ENCODE data around the gene C7orf33.

Gene C7orf33

GRCh38 chr7:148630078-148630477, 39.5 kb downstream of the C7orf33 start:
- DNase-seq, result no peak

GRCh38 chr7:148633761-148634160, 43.2 kb downstream of the C7orf33 start:
- DNase-seq, result no peak

GRCh38 chr7:148637094-148637493, 46.5 kb downstream of the C7orf33 start:
- DNase-seq, result no peak

GRCh38 chr7:148645898-148646297, 55.3 kb downstream of the C7orf33 start:
- no peak for DNase-seq

- DNase-seq, result no peak
These were observed 59.8 kb downstream of the C7orf33 start for GRCh38 chr7:148650232-148650858.

GRCh38 chr7:148652773-148653172, 62.2 kb downstream of the C7orf33 start:
- DNase-seq, result no peak

GRCh38 chr7:148657929-148658328, 67.4 kb downstream of the C7orf33 start:
- DNase-seq, result no peak

GRCh38 chr7:148661471-148661870, 70.9 kb downstream of the C7orf33 start:
- DNase-seq, result no peak

- DNase-seq, result no peak
These were observed 72.1 kb downstream of the C7orf33 start for GRCh38 chr7:148662646-148663045.

- no peak for DNase-seq
These were observed 73.8 kb downstream of the C7orf33 start for GRCh38 chr7:148664324-148664723.

GRCh38 chr7:148665221-148665620, 74.7 kb downstream of the C7orf33 start:
- DNase-seq, result no peak

Data from activated CD4-positive, alpha-beta T cell treated with anti-CD3 and anti-CD28 coated beads for 4 hours (primary cell).